ENCODE results near the gene SH3D19. TPM values are rescaled to one million over a fixed set of nuclear protein-coding genes. Genes with fewer than 3 reads are reported as not detected.

SH3D19 gene
- total and polyA plus RNA-seq, 2 of the 4 experiments (the other 2 are of a cell fraction) = 14.4 to 27.2 TPM

- Histone ChIP-seq H3K79me1 (ENCODE audit: low read depth in 1 of 2, low read length in 2 of 2) (no peaks in the 10 kb centered on the region), H3K4me3 (ENCODE audit: insufficient read depth, low read depth, low read length) (no peak overlapping the region), H4K20me1 (ENCODE audit: insufficient read depth, low read length) (no peaks in the 10 kb centered on the region), H3K56ac (ENCODE audit: extremely low read depth, insufficient read depth, low read length) (no peak overlapping the region), H3K18ac (ENCODE audit: low read depth, low read length) (no peak overlapping the region), H4K91ac (ENCODE audit: insufficient read depth, low read depth, low read length) (no peak overlapping the region), H3K9ac (ENCODE audit: low read depth, low read length) (no peak overlapping the region), H3K9me1 (ENCODE audit: insufficient read depth, low read length) (no peaks in the 10 kb centered on the region), H3K4me2 (ENCODE audit: low read depth, low read length) (no peak overlapping the region), H4K8ac (ENCODE audit: low read depth in 2 of 2, low read length in 2 of 2) (no peak overlapping the region), H2AFZ (replicated peaks; ENCODE audit: low read length, poor library complexity) (no peak overlapping the region), H3K27me3 (ENCODE audit: control insufficient read depth, insufficient read depth, low read length) (no peaks in the 10 kb centered on the region), H2BK15ac (ENCODE audit: low read depth, low read length) (no peak overlapping the region), H2AK5ac (ENCODE audit: low read depth, low read length) (no peak overlapping the region), H3K9me3 (ENCODE audit: control insufficient read depth, insufficient read depth, low read length) (no peaks in the 10 kb centered on the region), H3K36me3 (ENCODE audit: control insufficient read depth, insufficient read depth, low read length) (peaks cover 10% of the 10 kb centered on the region), H3K4me1 (ENCODE audit: control insufficient read depth, insufficient read depth, low read length) (peaks cover 3% of the 10 kb centered on the region; the same call in 1 of the 2 replicates), H3K14ac (replicated peaks; ENCODE audit: low read depth, low read length) (0 out of 2 replicates have a peak overlapping the region, but pooled peaks have one; percentile 21), H2BK120ac (ENCODE audit: low read depth, low read length) (no peak overlapping the region), H3K27ac (ENCODE audit: insufficient read depth, low read length) (no peak overlapping the region), H2AK9ac (replicated peaks; ENCODE audit: low read depth, low read length, poor library complexity) (no peak overlapping the region), H2BK20ac (ENCODE audit: low read depth, low read length) (no peak overlapping the region), H3K4ac (ENCODE audit: low read depth, low read length) (no peak overlapping the region), H3K23ac (ENCODE audit: low read depth, low read length) (no peak overlapping the region), H2BK5ac (ENCODE audit: low read depth, low read length, poor library complexity, severe bottlenecking) (no peak overlapping the region), H4K5ac (ENCODE audit: low read depth, low read length) (peak overlapping the region; percentile 48; the same call in 1 of the 2 replicates)
- ChIA-PET POLR2A (ENCODE audit: unreplicated experiment) (no interaction called here), CTCF (no interaction called here)
- in situ Hi-C loops (cut with MboI; ENCODE audit: low sequenced_read_pairs) (loop anchor here (10.0 kb wide), 1 partner anchor 225 kb away; no protein-coding TSS in a partner anchor), dilution Hi-C loops (cut with HindIII; ENCODE audit: low sequenced_read_pairs, unreplicated experiment) (no loop called here), intact Hi-C loops (cut with micrococcal nuclease) (loop anchor here (10.0 kb wide), 1 partner anchor 1225 kb away; no protein-coding TSS in a partner anchor)
- no TSS peak for BruUV-seq (replicated peaks)
- DNase-seq (peak; percentile 17), ATAC-seq (ENCODE audit: low read depth) (no peak)
- no peak for TF ChIP-seq RAD21 (IDR thresholded peaks at IDR 0.05; ENCODE audit: low read length)
- no peak for TF ChIP-seq BHLHE40 (IDR thresholded peaks at IDR 0.05; ENCODE audit: low read depth, low read length)
- TF ChIP-seq POLR2A (IDR thresholded peaks at IDR 0.05; ENCODE audit: low read depth, low read length) = no peak
- no peak for TF ChIP-seq MXI1 (IDR thresholded peaks at IDR 0.05; ENCODE audit: borderline replicate concordance, low read depth, low read length)
- no peak for TF ChIP-seq CHD1 (IDR thresholded peaks at IDR 0.05; ENCODE audit: low read depth, low read length)
- TF ChIP-seq CEBPB (IDR thresholded peaks at IDR 0.05; ENCODE audit: low read depth, low read length) = no peak
- TF ChIP-seq USF2 (IDR thresholded peaks at IDR 0.05; ENCODE audit: low read depth, low read length) = no peak
- WGBS, 2 experiments (ENCODE audit: extremely low coverage in 2 of 2, insufficient read length in 1 of 2) = 100% methylated on average over 1 of the region's 1 CpG; no CpG with 5 or more reads in 1 of the 2 experiments
Measured at GRCh38 chr4:151129796-151130195, 195.6 kb downstream of the SH3D19 start.
